ENCODE results near the gene PPP2R2C. TPM values are rescaled to one million over a fixed set of nuclear protein-coding genes. Genes with fewer than 3 reads are reported as not detected.

Gene PPP2R2C
- total and polyA plus RNA-seq, 2 of the 4 experiments (the other 2 are of a cell fraction): 0.03 TPM; not detected in 1

DNA sequence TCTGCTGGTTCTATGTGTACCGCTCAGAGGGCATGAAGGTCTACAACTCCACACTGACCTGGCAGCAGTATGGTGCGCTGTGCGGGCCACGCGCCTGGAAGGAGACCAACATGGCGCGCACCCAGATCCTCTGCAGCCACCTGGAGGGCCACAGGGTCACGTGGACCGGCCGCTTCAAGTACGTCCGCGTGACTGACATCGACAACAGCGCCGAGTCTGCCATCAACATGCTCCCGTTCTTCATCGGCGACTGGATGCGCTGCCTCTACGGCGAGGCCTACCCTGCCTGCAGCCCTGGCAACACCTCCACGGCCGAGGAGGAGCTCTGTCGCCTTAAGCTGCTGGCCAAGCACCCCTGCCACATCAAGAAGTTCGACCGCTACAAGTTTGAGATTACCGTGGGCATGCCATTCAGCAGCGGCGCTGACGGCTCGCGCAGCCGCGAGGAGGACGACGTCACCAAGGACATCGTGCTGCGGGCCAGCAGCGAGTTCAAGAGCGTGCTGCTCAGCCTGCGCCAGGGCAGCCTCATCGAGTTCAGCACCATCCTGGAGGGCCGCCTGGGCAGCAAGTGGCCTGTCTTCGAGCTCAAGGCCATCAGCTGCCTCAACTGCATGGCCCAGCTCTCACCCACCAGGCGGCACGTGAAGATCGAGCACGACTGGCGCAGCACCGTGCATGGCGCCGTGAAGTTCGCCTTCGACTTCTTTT is 170.5 kb downstream of the PPP2R2C start:
- no peak overlapping the region for H3K9ac ChIP-seq (ENCODE audit: low read depth, low read length)
- peaks cover 19% of the 10 kb centered on the region for H3K9me1 ChIP-seq (ENCODE audit: insufficient read depth, low read length)
- H2AK9ac ChIP-seq (replicated peaks; ENCODE audit: low read depth, low read length, poor library complexity): no peak overlapping the region
- no peak overlapping the region for H2BK5ac ChIP-seq (ENCODE audit: low read depth, low read length, poor library complexity, severe bottlenecking)
- H3K56ac ChIP-seq (ENCODE audit: extremely low read depth, insufficient read depth, low read length): no peak overlapping the region
- H3K4me1 ChIP-seq (ENCODE audit: control insufficient read depth, insufficient read depth, low read length): peaks cover 2% of the 10 kb centered on the region; the same call in 1 of the 2 replicates
- H2BK15ac ChIP-seq (ENCODE audit: low read depth, low read length): no peak overlapping the region
- no TSS peak for BruUV-seq (replicated peaks)
- no peaks in the 10 kb centered on the region for H3K79me1 ChIP-seq (ENCODE audit: low read depth in 1 of 2, low read length in 2 of 2)
- 96% methylated on average over 54 of the region's 55 CpGs; no CpG with 5 or more reads in 1 of the 2 experiments for WGBS, 2 experiments (ENCODE audit: extremely low coverage in 2 of 2, insufficient read length in 1 of 2)
- H2AK5ac ChIP-seq (ENCODE audit: low read depth, low read length): no peak overlapping the region
- POLR2A ChIA-PET (ENCODE audit: unreplicated experiment): no interaction called here
- in situ Hi-C loops (cut with MboI; ENCODE audit: low sequenced_read_pairs) (no loop called here), dilution Hi-C loops (cut with HindIII; ENCODE audit: low sequenced_read_pairs, unreplicated experiment) (no loop called here), intact Hi-C loops (cut with micrococcal nuclease) (no loop called here)
- H3K27me3 ChIP-seq (ENCODE audit: control insufficient read depth, insufficient read depth, low read length): no peaks in the 10 kb centered on the region
- H3K27ac ChIP-seq (ENCODE audit: insufficient read depth, low read length): no peak overlapping the region
- ATAC-seq (ENCODE audit: low read depth) (no peak), DNase-seq (no peak)
- H3K14ac ChIP-seq (replicated peaks; ENCODE audit: low read depth, low read length): no peak overlapping the region
- no peak overlapping the region for H3K4ac ChIP-seq (ENCODE audit: low read depth, low read length)
- H4K5ac ChIP-seq (ENCODE audit: low read depth, low read length): no peak overlapping the region
- CTCF ChIA-PET: interaction anchor here (1.8 kb wide), 1 partner anchor 29 kb away, joined by 4 read pairs; no protein-coding TSS in a partner anchor
- H3K36me3 ChIP-seq (ENCODE audit: control insufficient read depth, insufficient read depth, low read length): peaks cover 48% of the 10 kb centered on the region
- TF ChIP-seq MXI1 (IDR thresholded peaks at IDR 0.05; ENCODE audit: borderline replicate concordance, low read depth, low read length) (no peak), MAFK (IDR thresholded peaks at IDR 0.05; ENCODE audit: low read depth, low read length) (no peak), MAZ (IDR thresholded peaks at IDR 0.05; ENCODE audit: borderline replicate concordance, low read depth, low read length) (no peak), BHLHE40 (IDR thresholded peaks at IDR 0.05; ENCODE audit: low read depth, low read length) (no peak), POLR2A (IDR thresholded peaks at IDR 0.05; ENCODE audit: low read depth, low read length) (no peak), FOS (IDR thresholded peaks at IDR 0.05; ENCODE audit: low read depth, low read length) (no peak), RCOR1 (IDR thresholded peaks at IDR 0.05; ENCODE audit: insufficient replicate concordance, low read length) (no peak), SMC3 (IDR thresholded peaks at IDR 0.05; ENCODE audit: low read depth, low read length) (no peak), RAD21 (IDR thresholded peaks at IDR 0.05; ENCODE audit: low read length) (no peak), NFE2L2 (IDR thresholded peaks at IDR 0.05; ENCODE audit: low read depth, low read length) (no peak), CEBPB (IDR thresholded peaks at IDR 0.05; ENCODE audit: low read depth, low read length) (no peak), CHD1 (IDR thresholded peaks at IDR 0.05; ENCODE audit: low read depth, low read length) (no peak), RFX5 (IDR thresholded peaks at IDR 0.05; ENCODE audit: low read depth, low read length) (no peak)
- TF ChIP-seq, protein P1, sequence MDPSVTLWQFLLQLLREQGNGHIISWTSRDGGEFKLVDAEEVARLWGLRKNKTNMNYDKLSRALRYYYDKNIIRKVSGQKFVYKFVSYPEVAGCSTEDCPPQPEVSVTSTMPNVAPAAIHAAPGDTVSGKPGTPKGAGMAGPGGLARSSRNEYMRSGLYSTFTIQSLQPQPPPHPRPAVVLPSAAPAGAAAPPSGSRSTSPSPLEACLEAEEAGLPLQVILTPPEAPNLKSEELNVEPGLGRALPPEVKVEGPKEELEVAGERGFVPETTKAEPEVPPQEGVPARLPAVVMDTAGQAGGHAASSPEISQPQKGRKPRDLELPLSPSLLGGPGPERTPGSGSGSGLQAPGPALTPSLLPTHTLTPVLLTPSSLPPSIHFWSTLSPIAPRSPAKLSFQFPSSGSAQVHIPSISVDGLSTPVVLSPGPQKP (IDR thresholded peaks at IDR 0.05; ENCODE audit: borderline replicate concordance, low read depth, low read length): no peak
- TF ChIP-seq, protein P2, sequence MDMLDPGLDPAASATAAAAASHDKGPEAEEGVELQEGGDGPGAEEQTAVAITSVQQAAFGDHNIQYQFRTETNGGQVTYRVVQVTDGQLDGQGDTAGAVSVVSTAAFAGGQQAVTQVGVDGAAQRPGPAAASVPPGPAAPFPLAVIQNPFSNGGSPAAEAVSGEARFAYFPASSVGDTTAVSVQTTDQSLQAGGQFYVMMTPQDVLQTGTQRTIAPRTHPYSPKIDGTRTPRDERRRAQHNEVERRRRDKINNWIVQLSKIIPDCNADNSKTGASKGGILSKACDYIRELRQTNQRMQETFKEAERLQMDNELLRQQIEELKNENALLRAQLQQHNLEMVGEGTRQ (IDR thresholded peaks at IDR 0.05; ENCODE audit: low read depth, low read length): no peak
- TF ChIP-seq, protein P3, sequence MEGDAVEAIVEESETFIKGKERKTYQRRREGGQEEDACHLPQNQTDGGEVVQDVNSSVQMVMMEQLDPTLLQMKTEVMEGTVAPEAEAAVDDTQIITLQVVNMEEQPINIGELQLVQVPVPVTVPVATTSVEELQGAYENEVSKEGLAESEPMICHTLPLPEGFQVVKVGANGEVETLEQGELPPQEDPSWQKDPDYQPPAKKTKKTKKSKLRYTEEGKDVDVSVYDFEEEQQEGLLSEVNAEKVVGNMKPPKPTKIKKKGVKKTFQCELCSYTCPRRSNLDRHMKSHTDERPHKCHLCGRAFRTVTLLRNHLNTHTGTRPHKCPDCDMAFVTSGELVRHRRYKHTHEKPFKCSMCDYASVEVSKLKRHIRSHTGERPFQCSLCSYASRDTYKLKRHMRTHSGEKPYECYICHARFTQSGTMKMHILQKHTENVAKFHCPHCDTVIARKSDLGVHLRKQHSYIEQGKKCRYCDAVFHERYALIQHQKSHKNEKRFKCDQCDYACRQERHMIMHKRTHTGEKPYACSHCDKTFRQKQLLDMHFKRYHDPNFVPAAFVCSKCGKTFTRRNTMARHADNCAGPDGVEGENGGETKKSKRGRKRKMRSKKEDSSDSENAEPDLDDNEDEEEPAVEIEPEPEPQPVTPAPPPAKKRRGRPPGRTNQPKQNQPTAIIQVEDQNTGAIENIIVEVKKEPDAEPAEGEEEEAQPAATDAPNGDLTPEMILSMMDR (conservative IDR thresholded peaks at IDR 0.05; ENCODE audit: low read depth, low read length): no peak
- no peak overlapping the region for H3K18ac ChIP-seq (ENCODE audit: low read depth, low read length)
- no peaks in the 10 kb centered on the region for H3K9me3 ChIP-seq (ENCODE audit: control insufficient read depth, insufficient read depth, low read length)
- H3K4me3 ChIP-seq (ENCODE audit: insufficient read depth, low read depth, low read length): no peak overlapping the region
- peak overlapping the region; percentile 29 for H2AFZ ChIP-seq (replicated peaks; ENCODE audit: low read length, poor library complexity)
- H4K20me1 ChIP-seq (ENCODE audit: insufficient read depth, low read length): peaks cover 9% of the 10 kb centered on the region
- H2BK20ac ChIP-seq (ENCODE audit: low read depth, low read length): no peak overlapping the region
- H4K8ac ChIP-seq (ENCODE audit: low read depth in 2 of 2, low read length in 2 of 2): no peak overlapping the region
- no peak overlapping the region for H3K23ac ChIP-seq (ENCODE audit: low read depth, low read length)
- no peak overlapping the region for H3K4me2 ChIP-seq (ENCODE audit: low read depth, low read length)
- no peak overlapping the region for H4K91ac ChIP-seq (ENCODE audit: insufficient read depth, low read depth, low read length)
- no peak overlapping the region for H2BK120ac ChIP-seq (ENCODE audit: low read depth, low read length)

Measured in IMR-90 (cell line).